Measurements from ENCODE around the gene GUCY2D.

GRCh38 chr17:7992924-7993323, 9.5 kb upstream of the GUCY2D start:
- no peak for TF ChIP-seq CTCF (IDR thresholded peaks at IDR 0.05)
- TF ChIP-seq POLR2AphosphoS5 (IDR thresholded peaks at IDR 0.05): no peak
